Right renal pelvis (tissue), 4 donors: ENCODE measurements around the gene RAF1. TPM values are rescaled to one million over a fixed set of nuclear protein-coding genes. Genes with fewer than 3 reads are reported as not detected.
"Not testable (repeated sequence)": the region's sequence is repeated elsewhere in the genome, so short reads cannot be mapped to it uniquely, and the experiment has no call there.

ENCODE experiments used
- DNase-seq, 4 donors: peaks; one replicate each; pipeline ENCODE4 v3.0.0-alpha.2; 2013; ENCODE audit warnings: low read depth in 4 of 4, low spot score in 3 of 4, missing footprints in 1 of 4
- polyA plus RNA-seq, 4 donors: library from polyadenylated mRNA; unstranded; fragments of 120-200 nt; gene quantifications; one replicate each; pipeline ENCODE4 v1.2.1, GENCODE V29; 2013; ENCODE audit not compliant: insufficient read length in 4 of 4

RAF1 gene
- 100 to 1,000 TPM; 103 to 116 (median 109) TPM for polyA plus RNA-seq

GRCh38 chr3:12663936-12664908 is at the start of gene RAF1:
Gene RAF1, minus strand, starts transcription at chr3:12664117. Its CDS starts 45,396 bp downstream, at chr3:12618721.
- DNase-seq, result peak; percentile 96 to 97 (median 97)

GRCh38 chr3:12710062-12710461 is 46.1 kb upstream of the RAF1 start:
- DNase-seq, result no peak

- DNase-seq, result no peak
Observed at GRCh38 chr3:12709334-12709733, 45.4 kb upstream of the RAF1 start.

- no peak for DNase-seq
Observed at GRCh38 chr3:12708584-12709192, 44.8 kb upstream of the RAF1 start.

GRCh38 chr3:12707449-12707848 is 43.5 kb upstream of the RAF1 start:
- DNase-seq, result no peak

- no peak for DNase-seq
Observed at GRCh38 chr3:12706504-12707253, 42.8 kb upstream of the RAF1 start.

- no peak for DNase-seq
Observed at GRCh38 chr3:12705981-12706380, 42.1 kb upstream of the RAF1 start.

GRCh38 chr3:12705374-12705926 is 41.5 kb upstream of the RAF1 start:
- DNase-seq, result no peak

GRCh38 chr3:12702501-12702900 is 38.6 kb upstream of the RAF1 start:
- no peak for DNase-seq

- not testable (repeated sequence) for DNase-seq
Observed at GRCh38 chr3:12701601-12702000, 37.7 kb upstream of the RAF1 start.

- DNase-seq, result no peak
Observed at GRCh38 chr3:12700800-12701199, 36.9 kb upstream of the RAF1 start.

- DNase-seq, result no peak
Observed at GRCh38 chr3:12695916-12696315, 32.0 kb upstream of the RAF1 start.

- DNase-seq, result no peak
Observed at GRCh38 chr3:12695112-12695511, 31.2 kb upstream of the RAF1 start.

GRCh38 chr3:12692444-12692843 is 28.5 kb upstream of the RAF1 start:
- DNase-seq, result no peak

GRCh38 chr3:12689997-12690711 is 26.2 kb upstream of the RAF1 start:
- no peak for DNase-seq

GRCh38 chr3:12687948-12688347 is 24.0 kb upstream of the RAF1 start:
- DNase-seq, result no peak

- DNase-seq, result no peak
Observed at GRCh38 chr3:12686096-12686495, 22.2 kb upstream of the RAF1 start.

GRCh38 chr3:12681943-12682390 is 18.1 kb upstream of the RAF1 start:
- DNase-seq, result no peak

- DNase-seq, result no peak
Observed at GRCh38 chr3:12681089-12681942, 17.4 kb upstream of the RAF1 start.
